ENCODE data around the gene MCU. TPM values are rescaled to one million over a fixed set of nuclear protein-coding genes. Genes with fewer than 3 reads are reported as not detected.
"Not testable (repeated sequence)": the region's sequence is repeated elsewhere in the genome, so short reads cannot be mapped to it uniquely, and the experiment has no call there.

The MCU gene
- total RNA-seq, 4 donors from 2014 or later: 13.2 to 29.8 (median 16.3) TPM

GRCh38 chr10:72918352-72918751 is 226.4 kb downstream of the MCU start:
- TF ChIP-seq CTCF (IDR thresholded peaks at IDR 0.05): no peak
- ATAC-seq (ENCODE audit: low FRiP score): no peak

GRCh38 chr10:72921147-72921683 is 229.3 kb downstream of the MCU start:
- ATAC-seq (ENCODE audit: low FRiP score); DNase-seq (ENCODE audit: low spot score): not testable (repeated sequence)

More at GRCh38 chr10:72918352-72918751, 226.4 kb downstream of the MCU start:
- DNase-seq (ENCODE audit: low spot score): no peak

GRCh38 chr10:72924351-72924750 is 232.4 kb downstream of the MCU start:
- ATAC-seq (ENCODE audit: low FRiP score) (no peak), DNase-seq (ENCODE audit: low spot score) (no peak)
- no peak for TF ChIP-seq CTCF (IDR thresholded peaks at IDR 0.05)

- ATAC-seq (ENCODE audit: low FRiP score) (no peak), DNase-seq (ENCODE audit: low spot score) (no peak)
- TF ChIP-seq CTCF (IDR thresholded peaks at IDR 0.05): no peak
These were observed 234.1 kb downstream of the MCU start for GRCh38 chr10:72925951-72926465.

- TF ChIP-seq CTCF (IDR thresholded peaks at IDR 0.05): no peak
- ATAC-seq (ENCODE audit: low FRiP score): no peak
- no peak for DNase-seq (ENCODE audit: low spot score)
These were observed 235.5 kb downstream of the MCU start for GRCh38 chr10:72927485-72927884.

GRCh38 chr10:72928798-72929197 is 236.9 kb downstream of the MCU start:
- TF ChIP-seq CTCF (IDR thresholded peaks at IDR 0.05): no peak
- DNase-seq (ENCODE audit: low spot score) (no peak), ATAC-seq (ENCODE audit: low FRiP score) (no peak)

GRCh38 chr10:72930276-72930675 is 238.3 kb downstream of the MCU start:
- TF ChIP-seq CTCF (IDR thresholded peaks at IDR 0.05): no peak
- DNase-seq (ENCODE audit: low spot score) (no peak), ATAC-seq (ENCODE audit: low FRiP score) (no peak)
